HepG2 (cell line): ENCODE measurements around the gene SHROOM2. TPM values are rescaled to one million over a fixed set of nuclear protein-coding genes. Genes with fewer than 3 reads are reported as not detected.

Experiments used
- ATAC-seq: fragments of 200-7000 bp; cut with Tn5 transposase; 3 replicates; pipeline ENCODE4 v1.9.1; 2020; ENCODE audit warnings: mild to moderate bottlenecking, moderate library complexity
- BruUV-seq: library from RNA; stranded (reverse); fragments of 400-500 nt; replicated peaks from 2 replicates; lab custom pipeline; 2021; lab: Mats Ljungman, UMichigan
- CTCF ChIA-PET: fragments of 300-600 bp; formaldehyde crosslinking; extraction: SDS; loops from one replicate; lab custom pipeline; 2021; ENCODE audit warnings: low total read pairs, inconsistent platforms, low intra/inter-chr PET ratio; lab: Yijun Ruan, JAX
- POLR2A ChIA-PET: fragments of 350-600 bp; sonication (Branson Sonifier 250); formaldehyde crosslinking; loops from one replicate; lab custom pipeline; 2020; ENCODE audit warnings: antibody characterized with exemption, inconsistent platforms; lab: Yijun Ruan, JAX
- DNase-seq: peaks from one replicate; pipeline ENCODE4 v3.0.0-alpha.2; 2015; ENCODE audit warnings: low spot score
- FAIRE-seq: peaks from 3 replicates; lab custom pipeline; 2011; peaks lifted over from hg19 to GRCh38; lab: Jason Lieb, UNC
- H2AFZ ChIP-seq: one replicate; pipeline ENCODE4 v1.6.1; 2011; ENCODE audit warnings: low read length, inconsistent platforms
- H3K27ac ChIP-seq: fragments of 300-600 bp; 3 replicates; pipeline ENCODE4 v1.8.0; 2011; ENCODE audit warnings: mixed run types, mild to moderate bottlenecking, mixed read lengths, low read length, inconsistent platforms; ENCODE audit not compliant: insufficient read depth; ENCODE audit errors: extremely low read length
- H3K27me3 ChIP-seq, 2 experiments: fragments of 200-600 bp in 1 of 2; 2 replicates in 1 of 2; 3 replicates in 1 of 2; pipeline versions ENCODE4 v1.6.0 to v1.8.0; 2011; ENCODE audit warnings: low read length in 2 of 2, mild to moderate bottlenecking in 2 of 2, moderate library complexity in 2 of 2, inconsistent platforms in 1 of 2; ENCODE audit not compliant: insufficient read depth in 2 of 2, control insufficient read depth in 1 of 2
- H3K36me3 ChIP-seq, 2 experiments: fragments of 200-600 bp in 1 of 2; replicated peaks in 1 of 2; 2 replicates in 1 of 2; 3 replicates in 1 of 2; pipeline versions ENCODE4 v1.5.1 to v1.8.0; 2011; ENCODE audit warnings: low read length in 2 of 2, inconsistent platforms in 1 of 2; ENCODE audit not compliant: insufficient read depth in 2 of 2, control insufficient read depth in 1 of 2
- H3K4me1 ChIP-seq: 2 replicates; pipeline ENCODE4 v1.5.1; 2012; ENCODE audit warnings: low read length, inconsistent platforms; ENCODE audit not compliant: insufficient read depth
- H3K4me2 ChIP-seq: 2 replicates; pipeline ENCODE4 v1.6.0; 2011; ENCODE audit warnings: low read depth, low read length, inconsistent platforms
- H3K4me3 ChIP-seq, 3 experiments: fragments of 200-600 bp in 1 of 3; sonication (generic), shearing (Covaris generic) in 1 of 3; replicated peaks in 1 of 3; 2 replicates each; pipeline ENCODE4 v1.5.1; 2011 to 2016; ENCODE audit warnings: low read length in 3 of 3, inconsistent platforms in 2 of 3, low read depth in 2 of 3, mild to moderate bottlenecking in 2 of 3, control low read depth in 1 of 3, mixed read lengths in 1 of 3; ENCODE audit not compliant: insufficient read depth in 1 of 3
- H3K79me2 ChIP-seq: one replicate; pipeline ENCODE4 v1.6.1; 2011; ENCODE audit warnings: low read length, inconsistent platforms; ENCODE audit not compliant: insufficient read depth
- H3K9ac ChIP-seq: 2 replicates; pipeline ENCODE4 v1.6.0; 2011; ENCODE audit warnings: mild to moderate bottlenecking, low read depth, low read length, inconsistent platforms; ENCODE audit not compliant: insufficient read depth
- H3K9me3 ChIP-seq: 2 replicates; pipeline ENCODE4 v1.5.1; 2012; ENCODE audit warnings: mild to moderate bottlenecking, low read length
- H4K20me1 ChIP-seq: 2 replicates; pipeline ENCODE4 v1.6.0; 2011; ENCODE audit warnings: inconsistent platforms, mild to moderate bottlenecking, low read length, moderate library complexity; ENCODE audit not compliant: insufficient read depth
- AHR ChIP-seq: IDR thresholded peaks from 2 replicates; pipeline ENCODE4 v1.6.1; 2018; ENCODE audit warnings: missing genetic modification reagents, missing compliant biosample characterization
- CBX1 ChIP-seq: IDR thresholded peaks from one replicate; pipeline ENCODE4 v1.6.1; 2016; ENCODE audit warnings: antibody characterized with exemption, low read depth
- CEBPG ChIP-seq: IDR thresholded peaks from 2 replicates; pipeline ENCODE4 v1.6.1; 2016
- GABPA ChIP-seq, 2 experiments: IDR thresholded peaks; 2 replicates each; pipeline ENCODE4 v1.6.1; 2011 to 2016; ENCODE audit warnings: low read depth in 2 of 2, low read length in 1 of 2, missing biosample characterization in 1 of 2, missing genetic modification characterization in 1 of 2
- GATAD1 ChIP-seq: IDR thresholded peaks from 2 replicates; pipeline ENCODE4 v1.6.1; 2016; ENCODE audit warnings: missing genetic modification reagents, missing compliant biosample characterization
- HNF4A ChIP-seq: sonication (generic); formaldehyde crosslinking; IDR thresholded peaks from 2 replicates; pipeline ENCODE4 v1.4.0; 2020; ENCODE audit warnings: missing genetic modification reagents
- KDM5B ChIP-seq: sonication (generic); formaldehyde crosslinking; IDR thresholded peaks from 2 replicates; pipeline ENCODE4 v1.4.0; 2020; ENCODE audit warnings: missing genetic modification reagents, mild to moderate bottlenecking, borderline replicate concordance
- MEIS2 ChIP-seq: sonication (generic); formaldehyde crosslinking; IDR thresholded peaks from 2 replicates; pipeline ENCODE4 v1.9.0; 2021; ENCODE audit warnings: mild to moderate bottlenecking, missing genetic modification reagents
- MLLT10 ChIP-seq: sonication (generic); formaldehyde crosslinking; IDR thresholded peaks from 2 replicates; pipeline ENCODE4 v1.4.0; 2020; ENCODE audit warnings: missing genetic modification reagents
- MTA3 ChIP-seq: sonication (generic); formaldehyde crosslinking; IDR thresholded peaks from 2 replicates; pipeline ENCODE4 v1.4.0; 2020; ENCODE audit warnings: missing genetic modification reagents
- RARA ChIP-seq: IDR thresholded peaks from 2 replicates; pipeline ENCODE4 v1.6.1; 2016; ENCODE audit warnings: missing genetic modification reagents, missing compliant biosample characterization
- RCOR2 ChIP-seq: IDR thresholded peaks from 2 replicates; pipeline ENCODE4 v1.6.1; 2016; ENCODE audit warnings: missing biosample characterization, missing genetic modification reagents
- RFX1 ChIP-seq: fragments of 450-650 bp; IDR thresholded peaks from 2 replicates; pipeline ENCODE4 v1.6.1; 2017
- SATB2 ChIP-seq: sonication (generic); formaldehyde crosslinking; IDR thresholded peaks from 2 replicates; pipeline ENCODE4 v1.5.0; 2020; ENCODE audit warnings: missing genetic modification reagents
- TSC22D2 ChIP-seq: sonication (generic); formaldehyde crosslinking; IDR thresholded peaks from 2 replicates; pipeline ENCODE4 v1.5.1; 2020; ENCODE audit warnings: missing genetic modification reagents, mild to moderate bottlenecking, borderline replicate concordance
- ZBTB20 ChIP-seq: sonication (generic); formaldehyde crosslinking; IDR thresholded peaks from 2 replicates; pipeline ENCODE4 v1.8.1; 2023; ENCODE audit warnings: missing genetic modification reagents, low read depth, mild to moderate bottlenecking, borderline replicate concordance
- ZNF430 ChIP-seq: sonication (generic); formaldehyde crosslinking; IDR thresholded peaks from 2 replicates; pipeline ENCODE4 v1.9.0; 2021; ENCODE audit warnings: mild to moderate bottlenecking, missing genetic modification reagents
- ZNF44 ChIP-seq: sonication (generic); formaldehyde crosslinking; IDR thresholded peaks from 2 replicates; pipeline ENCODE4 v1.5.1; 2020; ENCODE audit warnings: mild to moderate bottlenecking, missing genetic modification reagents
- WGBS: methylation state at CpG from one replicate; pipeline ENCODE4 v1.1.6; 2017; ENCODE audit warnings: low lambda C conversion rate; 5-methylcytosine and 5-hydroxymethylcytosine counted together
- in situ Hi-C: cut with HindIII; loops from 2 replicates; pipeline ENCODE4 v1.10.0; 2017; ENCODE audit warnings: low pct_unique_long_range_greater_than_20kb; ENCODE audit not compliant: extremely low pct_ligation_motif_present
- intact Hi-C: fragments of 100-400 bp; cut with micrococcal nuclease; formaldehyde crosslinking; loops from one replicate; pipeline ENCODE4 v1.10.0; 2022; ENCODE audit not compliant: unreplicated experiment
- polyA plus RNA-seq, 8 experiments: library from polyadenylated mRNA; depleted of rRNA in 3 of 8; stranded (reverse) in 7 of 8; unstranded in 1 of 8; fragments of >200 nt; fragmentation: Illumina TruSeq in 4 of 8; extraction: Trizol in 4 of 8; gene quantifications; 2 replicates each; pipeline versions ENCODE4 v1.2.1 to v1.2.3, GENCODE V29; 2011 to 2016; ENCODE audit warnings: low read depth in 4 of 8, missing spikeins in 1 of 8, mixed read lengths in 1 of 8; ENCODE audit not compliant: insufficient read depth in 1 of 8
- total RNA-seq, 5 experiments: library from RNA; depleted of rRNA; stranded (reverse); fragments of >200 nt; fragmentation: Illumina TruSeq; extraction: Trizol; gene quantifications; 2 replicates each; pipeline ENCODE4 v1.2.3, GENCODE V29; 2016; ENCODE audit warnings: low read depth in 1 of 5
- TF ChIP-seq, protein P1 (sequence below): sonication (generic); formaldehyde crosslinking; IDR thresholded peaks from 2 replicates; pipeline ENCODE4 v1.5.1; 2020; ENCODE audit warnings: missing genetic modification reagents, mild to moderate bottlenecking, borderline replicate concordance
- TF ChIP-seq, protein P2 (sequence below): sonication (generic); formaldehyde crosslinking; IDR thresholded peaks from 2 replicates; pipeline ENCODE4 v1.4.0; 2020; ENCODE audit warnings: missing genetic modification reagents, borderline replicate concordance

SHROOM2 gene
- total and polyA plus RNA-seq, 2 of the 13 experiments (the other 11 are each of a cell fraction or from before 2014, with no cell fraction given), result 0.92 to 1.4 TPM

DNA sequence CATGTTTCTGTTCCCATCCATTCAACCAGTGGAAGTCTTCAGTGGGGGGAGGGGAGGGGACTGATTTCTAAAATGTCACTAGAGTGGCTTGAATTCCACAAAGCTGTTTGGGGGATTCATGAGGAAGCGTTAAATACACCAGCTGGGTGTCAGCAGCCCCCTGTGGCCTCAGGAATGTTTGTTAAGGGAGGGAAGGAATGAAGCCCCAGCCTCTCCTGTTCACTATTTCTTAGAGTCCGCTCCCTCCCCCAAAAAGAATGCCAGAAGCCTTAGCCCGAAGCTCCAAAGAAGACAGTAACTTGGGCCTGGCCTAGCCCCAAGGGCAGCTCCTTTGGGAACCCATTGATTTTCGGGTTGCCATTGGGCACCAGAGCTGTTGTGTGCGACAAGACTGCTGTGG, 3.3 kb downstream of the SHROOM2 start:
- Histone ChIP-seq H4K20me1 (no peaks in the 10 kb centered on the region), H3K4me2 (peak overlapping the region; percentile 70; the same call in 1 of the 2 replicates), H3K4me1 (peaks cover 22% of the 10 kb centered on the region), H3K27ac (no peak overlapping the region), H3K4me3 (no peak overlapping the region), H3K9me3 (no peaks in the 10 kb centered on the region), H3K27me3 (no peaks in the 10 kb centered on the region; a peak in 1 of 5 replicates), H3K36me3 (no peaks in the 10 kb centered on the region), H3K9ac (no peak overlapping the region), H3K79me2 (peaks cover 16% of the 10 kb centered on the region), H2AFZ (no peak overlapping the region)
- ChIA-PET CTCF (no interaction called here), POLR2A (interaction anchor here (1.1 kb wide), 1 partner anchor 56 kb away, joined by 6 read pairs; no protein-coding TSS in a partner anchor)
- ATAC-seq (no peak), FAIRE-seq (no peak), DNase-seq (no peak)
- intact Hi-C loops, result loop anchor here (5.0 kb wide), 1 partner anchor 58 kb away; no protein-coding TSS in a partner anchor
- TF ChIP-seq TSC22D2, result no peak
- TF ChIP-seq CBX1, result no peak
- TF ChIP-seq AHR (CRISPR knock-in tag), result no peak
- TF ChIP-seq, protein P1, sequence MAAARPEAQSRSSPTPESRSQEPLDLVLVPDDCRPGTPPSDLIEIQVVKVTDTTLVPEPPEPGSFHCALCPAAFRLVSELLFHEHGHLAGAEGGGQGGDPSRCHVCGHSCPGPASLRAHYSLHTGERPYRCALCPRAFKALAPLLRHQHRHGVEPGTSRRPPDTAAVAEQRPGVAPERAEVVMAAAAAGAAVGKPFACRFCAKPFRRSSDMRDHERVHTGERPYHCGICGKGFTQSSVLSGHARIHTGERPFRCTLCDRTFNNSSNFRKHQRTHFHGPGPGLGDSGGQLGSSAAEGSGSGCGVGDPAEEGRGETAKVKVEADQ (CRISPR knock-in tag), result no peak
- TF ChIP-seq RCOR2 (CRISPR knock-in tag), result no peak
- TF ChIP-seq KDM5B (CRISPR knock-in tag), result no peak
- TF ChIP-seq CEBPG (CRISPR knock-in tag), result no peak
- TF ChIP-seq ZBTB20 (CRISPR knock-in tag), result no peak
- no peak for TF ChIP-seq ZNF44
- no peak for TF ChIP-seq SATB2 (CRISPR knock-in tag)
- TF ChIP-seq ZNF430, result no peak
- TF ChIP-seq RARA (CRISPR knock-in tag), result no peak
- TF ChIP-seq GABPA (IDR thresholded peaks at IDR 0.05; ENCODE audit: low read depth, low read length), result no peak
- TF ChIP-seq GABPA (CRISPR knock-in tag; IDR thresholded peaks at IDR 0.05; ENCODE audit: low read depth), result no peak
- TF ChIP-seq GATAD1, result no peak
- TF ChIP-seq MEIS2 (CRISPR knock-in tag), result no peak
- TF ChIP-seq, protein P2, sequence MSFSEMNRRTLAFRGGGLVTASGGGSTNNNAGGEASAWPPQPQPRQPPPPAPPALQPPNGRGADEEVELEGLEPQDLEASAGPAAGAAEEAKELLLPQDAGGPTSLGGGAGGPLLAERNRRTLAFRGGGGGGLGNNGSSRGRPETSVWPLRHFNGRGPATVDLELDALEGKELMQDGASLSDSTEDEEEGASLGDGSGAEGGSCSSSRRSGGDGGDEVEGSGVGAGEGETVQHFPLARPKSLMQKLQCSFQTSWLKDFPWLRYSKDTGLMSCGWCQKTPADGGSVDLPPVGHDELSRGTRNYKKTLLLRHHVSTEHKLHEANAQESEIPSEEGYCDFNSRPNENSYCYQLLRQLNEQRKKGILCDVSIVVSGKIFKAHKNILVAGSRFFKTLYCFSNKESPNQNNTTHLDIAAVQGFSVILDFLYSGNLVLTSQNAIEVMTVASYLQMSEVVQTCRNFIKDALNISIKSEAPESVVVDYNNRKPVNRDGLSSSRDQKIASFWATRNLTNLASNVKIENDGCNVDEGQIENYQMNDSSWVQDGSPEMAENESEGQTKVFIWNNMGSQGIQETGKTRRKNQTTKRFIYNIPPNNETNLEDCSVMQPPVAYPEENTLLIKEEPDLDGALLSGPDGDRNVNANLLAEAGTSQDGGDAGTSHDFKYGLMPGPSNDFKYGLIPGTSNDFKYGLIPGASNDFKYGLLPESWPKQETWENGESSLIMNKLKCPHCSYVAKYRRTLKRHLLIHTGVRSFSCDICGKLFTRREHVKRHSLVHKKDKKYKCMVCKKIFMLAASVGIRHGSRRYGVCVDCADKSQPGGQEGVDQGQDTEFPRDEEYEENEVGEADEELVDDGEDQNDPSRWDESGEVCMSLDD (CRISPR knock-in tag), result no peak
- TF ChIP-seq RFX1, result no peak
- no peak for TF ChIP-seq HNF4A (CRISPR knock-in tag)
- no peak for TF ChIP-seq MTA3
- no peak for TF ChIP-seq MLLT10 (CRISPR knock-in tag)
- no CpG with 5 or more reads among the region's 5 CpGs for WGBS
- in situ Hi-C loops, result no loop called here
- BruUV-seq, result no TSS peak
